Right lobe of liver (tissue), 4 donors: ENCODE results near the gene BAG1.

Experiments used
- POLR2A ChIP-seq: fragments of 450-650 bp; IDR thresholded peaks from one replicate; pipeline ENCODE4 v1.6.1; 2017; ENCODE audit warnings: antibody characterized with exemption, mild to moderate bottlenecking
- TF ChIP-seq, protein P1 (sequence below), 4 donors: fragments of 200-600 bp in 3 of 4; fragments of 450-650 bp in 1 of 4; IDR thresholded peaks; one replicate each; pipeline versions ENCODE4 v1.5.1 to v1.8.0; 2016 to 2022; ENCODE audit warnings: antibody characterized with exemption in 4 of 4, mild to moderate bottlenecking in 2 of 4
- donor health status: DM: no; HTN: no; CAD: no.
- donor health status: DM: no; HTN: no; CAD: no.
- donor health status: DM: no; HTN: yes; CAD: no.

DNA sequence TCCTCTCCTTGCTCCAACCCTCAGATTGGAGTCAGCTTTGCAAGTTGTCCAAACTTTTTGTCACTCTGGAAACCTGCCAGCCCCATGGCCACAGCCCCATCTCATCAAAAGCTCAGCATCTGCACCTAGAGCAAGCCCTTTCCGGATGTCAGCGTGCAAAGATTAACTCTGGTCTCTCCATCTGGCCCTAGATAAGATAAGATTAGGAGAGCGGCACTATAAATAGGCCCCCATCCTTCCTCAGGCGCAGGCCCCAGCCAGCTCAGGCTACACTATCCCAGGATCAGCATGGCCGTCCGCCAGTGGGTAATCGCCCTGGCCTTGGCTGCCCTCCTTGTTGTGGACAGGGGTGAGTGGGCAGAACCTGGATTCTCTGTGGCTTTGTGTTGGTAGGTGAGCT is 24.6 kb downstream of the BAG1 start, which contains the start of gene SPINK4:
- TF ChIP-seq, protein P1, sequence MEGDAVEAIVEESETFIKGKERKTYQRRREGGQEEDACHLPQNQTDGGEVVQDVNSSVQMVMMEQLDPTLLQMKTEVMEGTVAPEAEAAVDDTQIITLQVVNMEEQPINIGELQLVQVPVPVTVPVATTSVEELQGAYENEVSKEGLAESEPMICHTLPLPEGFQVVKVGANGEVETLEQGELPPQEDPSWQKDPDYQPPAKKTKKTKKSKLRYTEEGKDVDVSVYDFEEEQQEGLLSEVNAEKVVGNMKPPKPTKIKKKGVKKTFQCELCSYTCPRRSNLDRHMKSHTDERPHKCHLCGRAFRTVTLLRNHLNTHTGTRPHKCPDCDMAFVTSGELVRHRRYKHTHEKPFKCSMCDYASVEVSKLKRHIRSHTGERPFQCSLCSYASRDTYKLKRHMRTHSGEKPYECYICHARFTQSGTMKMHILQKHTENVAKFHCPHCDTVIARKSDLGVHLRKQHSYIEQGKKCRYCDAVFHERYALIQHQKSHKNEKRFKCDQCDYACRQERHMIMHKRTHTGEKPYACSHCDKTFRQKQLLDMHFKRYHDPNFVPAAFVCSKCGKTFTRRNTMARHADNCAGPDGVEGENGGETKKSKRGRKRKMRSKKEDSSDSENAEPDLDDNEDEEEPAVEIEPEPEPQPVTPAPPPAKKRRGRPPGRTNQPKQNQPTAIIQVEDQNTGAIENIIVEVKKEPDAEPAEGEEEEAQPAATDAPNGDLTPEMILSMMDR (IDR thresholded peaks at IDR 0.05), result no peak
- no peak for TF ChIP-seq POLR2A
